Adipocyte (in vitro differentiated cells): ENCODE data around the gene GRIP2.
A peak's percentile ranks its signal among the peaks of the same experiment; 100 is the strongest.

ENCODE experiments used
- DNase-seq: peaks from one replicate; pipeline ENCODE4 v3.0.0-alpha.2; 2015; ENCODE audit warnings: low read depth
- H3K27me3 ChIP-seq: replicated peaks from 2 replicates; pipeline ENCODE4 v1.7.0; 2013; ENCODE audit warnings: mild to moderate bottlenecking, low read length, moderate library complexity; ENCODE audit not compliant: control insufficient read depth, insufficient read depth
- H3K36me3 ChIP-seq: 2 replicates; pipeline ENCODE4 v1.7.0; 2013; ENCODE audit warnings: low read length, mild to moderate bottlenecking, moderate library complexity; ENCODE audit not compliant: control insufficient read depth, insufficient read depth, severe bottlenecking
- H3K4me1 ChIP-seq: 2 replicates; pipeline ENCODE4 v1.7.0; 2013; ENCODE audit warnings: mild to moderate bottlenecking, low read length, moderate library complexity; ENCODE audit not compliant: control insufficient read depth, insufficient read depth
- H3K4me3 ChIP-seq: 2 replicates; pipeline ENCODE4 v1.7.0; 2013; ENCODE audit warnings: mild to moderate bottlenecking, low read length, moderate library complexity
- H3K9ac ChIP-seq: 2 replicates; pipeline ENCODE4 v1.7.0; 2013; ENCODE audit warnings: mild to moderate bottlenecking, low read length, moderate library complexity
- H3K9me3 ChIP-seq: 2 replicates; pipeline ENCODE4 v1.7.0; 2013; ENCODE audit warnings: mild to moderate bottlenecking, low read length, moderate library complexity; ENCODE audit not compliant: control insufficient read depth

Gene GRIP2

DNA sequence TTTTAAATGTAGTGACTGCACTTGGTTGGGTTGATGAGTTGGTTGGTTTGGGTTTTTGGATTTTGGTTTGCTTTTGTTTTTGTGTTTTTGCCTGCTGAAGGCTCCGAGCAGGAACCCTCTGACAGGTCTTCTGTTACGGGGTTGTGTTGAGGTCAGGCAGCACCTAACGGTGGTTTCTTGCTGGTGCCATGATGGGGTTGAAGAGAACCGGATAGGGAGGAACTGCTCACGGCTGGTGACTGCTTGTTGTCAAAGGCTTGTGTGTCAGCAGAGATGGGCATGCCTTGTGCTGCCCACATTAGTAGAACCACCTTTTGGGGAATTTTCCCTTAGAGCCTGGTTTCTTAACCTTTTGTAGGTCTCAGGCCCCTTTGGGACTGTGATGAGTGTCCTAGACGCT is 95.8 kb downstream of the GRIP2 start:
- no peaks in the 10 kb centered on the region for H3K9me3 ChIP-seq
- no peak overlapping the region for H3K4me3 ChIP-seq
- H3K36me3 ChIP-seq = peaks cover 40% of the 10 kb centered on the region
- no peak for DNase-seq
- peaks cover 4% of the 10 kb centered on the region for H3K4me1 ChIP-seq
- H3K9ac ChIP-seq = no peak overlapping the region
- H3K27me3 ChIP-seq = no peaks in the 10 kb centered on the region

- H3K4me3 ChIP-seq = no peak overlapping the region
- peaks cover 16% of the 10 kb centered on the region for H3K36me3 ChIP-seq
- no peak overlapping the region for H3K9ac ChIP-seq
- no peaks in the 10 kb centered on the region for H3K9me3 ChIP-seq
- DNase-seq = no peak
- peaks cover 6% of the 10 kb centered on the region for H3K4me1 ChIP-seq
- H3K27me3 ChIP-seq = no peaks in the 10 kb centered on the region
Measured at GRCh38 chr3:14441920-14442300, 98.2 kb downstream of the GRIP2 start.

DNA sequence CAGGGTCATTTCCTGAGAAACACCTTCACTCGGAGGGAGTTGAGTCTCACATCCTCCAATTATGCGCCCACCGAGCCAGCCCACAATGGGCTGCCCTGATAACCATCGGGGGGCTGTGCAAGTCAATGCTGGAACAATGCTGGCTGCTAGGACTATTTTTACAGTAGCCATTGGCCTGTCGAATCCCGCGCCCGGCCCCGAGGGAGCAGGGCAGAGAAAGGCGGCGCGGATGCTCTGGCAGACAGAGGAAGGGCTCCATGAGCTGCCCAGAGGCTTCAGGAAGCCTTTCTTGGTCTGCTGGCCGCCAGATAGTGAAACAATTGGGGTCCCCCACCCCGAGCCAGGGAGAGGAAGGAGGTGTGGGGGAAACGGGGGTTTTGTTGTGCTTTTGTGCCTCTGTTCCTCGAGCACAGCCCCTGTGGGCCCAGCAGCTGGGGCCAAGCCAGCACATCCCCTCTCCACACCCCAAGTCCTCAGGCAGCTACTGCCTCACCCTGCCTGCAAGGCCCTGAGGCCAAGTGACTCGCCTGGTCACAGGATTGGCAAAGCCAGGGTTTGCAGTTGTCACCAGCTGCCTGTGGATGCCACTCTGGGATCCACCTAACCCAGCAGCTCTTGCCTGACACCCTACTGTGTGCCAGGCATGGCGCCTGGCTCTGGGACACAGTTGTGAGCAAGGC is 98.8 kb downstream of the GRIP2 start:
- DNase-seq = peak; percentile 33
- Histone ChIP-seq H3K4me1 (peaks cover 6% of the 10 kb centered on the region), H3K36me3 (peaks cover 11% of the 10 kb centered on the region), H3K9me3 (no peaks in the 10 kb centered on the region), H3K27me3 (no peaks in the 10 kb centered on the region), H3K4me3 (no peak overlapping the region), H3K9ac (no peak overlapping the region)

DNA sequence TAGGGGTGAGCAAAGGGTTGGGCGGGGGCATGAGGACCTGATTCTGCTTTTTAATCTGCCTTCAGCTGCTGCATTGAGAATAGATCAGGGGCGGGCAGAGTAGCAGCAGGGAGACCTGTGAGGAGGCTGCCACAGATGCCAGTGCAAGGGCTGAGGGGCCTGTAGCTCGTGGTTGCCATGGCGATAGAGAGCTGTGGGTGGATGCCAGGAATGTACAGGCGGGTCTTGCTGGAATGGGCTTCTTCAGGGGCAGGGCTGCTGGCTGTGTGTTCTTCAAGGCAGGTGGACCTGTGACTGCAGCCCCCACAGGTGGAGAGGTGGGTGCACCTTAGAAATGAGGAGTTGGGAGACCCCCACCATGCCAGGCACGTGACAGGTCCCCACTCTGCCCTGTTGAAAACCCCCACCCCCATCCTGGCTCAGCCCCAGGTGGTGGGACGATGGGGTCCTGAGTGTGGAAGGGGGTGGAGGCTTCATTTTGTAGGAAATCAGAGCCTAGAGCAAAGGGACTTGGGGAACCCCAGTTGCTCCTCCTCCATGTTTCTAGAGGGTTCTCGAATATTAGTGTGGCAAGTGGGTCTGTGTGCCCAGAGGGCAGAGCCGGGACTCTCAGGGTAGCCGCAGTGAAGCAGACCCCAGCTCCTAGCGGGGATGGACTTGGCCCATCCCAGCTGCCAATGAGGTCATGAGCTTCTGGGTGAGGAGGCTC is 99.5 kb downstream of the GRIP2 start:
- H3K36me3 ChIP-seq = peaks cover 4% of the 10 kb centered on the region
- peak; percentile 50 for DNase-seq
- peaks cover 6% of the 10 kb centered on the region for H3K4me1 ChIP-seq

GRCh38 chr3:14440168-14440518 is 100.0 kb downstream of the GRIP2 start:
- no peak for DNase-seq
- Histone ChIP-seq H3K9ac (no peak overlapping the region), H3K4me3 (no peak overlapping the region), H3K4me1 (peaks cover 9% of the 10 kb centered on the region), H3K9me3 (no peaks in the 10 kb centered on the region), H3K36me3 (no peaks in the 10 kb centered on the region), H3K27me3 (no peaks in the 10 kb centered on the region)

More for the DNA sequence above, 99.5 kb downstream of the GRIP2 start:
- Histone ChIP-seq H3K9ac (no peak overlapping the region), H3K9me3 (no peaks in the 10 kb centered on the region), H3K27me3 (no peaks in the 10 kb centered on the region), H3K4me3 (no peak overlapping the region)

DNA sequence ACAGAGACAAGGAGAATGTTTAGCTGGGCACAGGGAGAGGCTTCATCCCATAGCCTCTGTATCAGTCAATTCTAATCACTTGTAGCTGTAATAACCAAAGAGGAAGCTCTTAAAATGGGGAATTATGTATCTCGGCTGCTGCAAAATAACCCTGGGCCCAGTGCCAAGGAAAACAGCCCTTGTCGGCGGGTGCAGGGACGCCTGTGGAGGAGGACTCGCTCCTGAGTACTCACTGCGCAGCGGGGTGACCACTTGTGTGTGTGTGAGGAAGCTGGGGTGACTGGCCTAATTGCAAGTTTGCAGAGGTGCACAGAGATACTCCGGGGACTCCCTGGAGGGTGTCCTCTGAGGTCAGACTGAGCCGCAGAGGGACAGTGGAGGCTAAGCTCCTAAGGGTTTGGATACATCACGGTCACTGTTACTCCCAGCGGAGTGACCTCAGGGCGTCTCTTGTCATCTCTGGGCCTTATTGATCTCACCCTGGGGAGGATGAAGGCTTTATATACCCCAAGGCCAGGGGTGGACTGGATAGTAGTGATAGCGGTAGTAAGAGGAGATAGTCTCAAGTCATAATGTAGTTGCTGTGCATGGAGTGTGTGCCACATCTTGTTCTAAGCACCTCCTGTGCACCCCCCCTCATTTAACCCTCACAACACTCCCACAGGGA is 100.5 kb downstream of the GRIP2 start:
- Histone ChIP-seq H3K9ac (no peak overlapping the region), H3K4me3 (no peak overlapping the region), H3K9me3 (no peaks in the 10 kb centered on the region), H3K27me3 (no peaks in the 10 kb centered on the region), H3K36me3 (no peaks in the 10 kb centered on the region), H3K4me1 (peaks cover 14% of the 10 kb centered on the region)
- peak; percentile 56 for DNase-seq
